ENCODE data around the gene CHPF2. TPM values are rescaled to one million over a fixed set of nuclear protein-coding genes. Genes with fewer than 3 reads are reported as not detected.

The CHPF2 gene
- polyA plus RNA-seq, 2 donors, result 10.8 to 13.6 TPM

GRCh38 chr7:151212626-151213025, 19.7 kb upstream of the CHPF2 start:
- 81 to 91% methylated on average over 5 of the region's 5 CpGs for WGBS, 2 donors
- H3K36me3 ChIP-seq (ENCODE audit: control insufficient read depth in 2 of 2, insufficient read depth in 2 of 2, low read length in 1 of 2), result peaks cover 2 to 29% of the 10 kb centered on the region in 2 donors
- no peaks in the 10 kb centered on the region for H3K9me3 ChIP-seq (ENCODE audit: control insufficient read depth in 2 of 2, insufficient read depth in 1 of 2, low read depth in 1 of 2, low read length in 1 of 2)

GRCh38 chr7:151213826-151214225, 18.5 kb upstream of the CHPF2 start:
- Histone ChIP-seq H3K27me3 (ENCODE audit: control insufficient read depth in 1 of 2, insufficient read depth in 2 of 2, low read length in 2 of 2) (no peaks in the 10 kb centered on the region), H3K4me3 (ENCODE audit: low read depth in 1 of 2, low read length in 2 of 2) (no peak overlapping the region), H3K9me3 (ENCODE audit: control insufficient read depth in 2 of 2, insufficient read depth in 1 of 2, low read depth in 1 of 2, low read length in 1 of 2) (no peaks in the 10 kb centered on the region), H3K4me1 (ENCODE audit: control insufficient read depth in 2 of 2, insufficient read depth in 2 of 2, low read length in 1 of 2) (no peaks in the 10 kb centered on the region), H3K36me3 (ENCODE audit: control insufficient read depth in 2 of 2, insufficient read depth in 2 of 2, low read length in 1 of 2) (peaks cover 8 to 41% of the 10 kb centered on the region in 2 donors), H3K27ac (ENCODE audit: low read depth in 2 of 2, low read length in 1 of 2) (no peak overlapping the region)
- 82 to 89% methylated on average over 3 of the region's 3 CpGs for WGBS, 2 donors

More at GRCh38 chr7:151212626-151213025, 19.7 kb upstream of the CHPF2 start:
- Histone ChIP-seq H3K27me3 (ENCODE audit: control insufficient read depth in 1 of 2, insufficient read depth in 2 of 2, low read length in 2 of 2) (no peaks in the 10 kb centered on the region), H3K4me1 (ENCODE audit: control insufficient read depth in 2 of 2, insufficient read depth in 2 of 2, low read length in 1 of 2) (no peaks in the 10 kb centered on the region), H3K4me3 (ENCODE audit: low read depth in 1 of 2, low read length in 2 of 2) (no peak overlapping the region), H3K27ac (ENCODE audit: low read depth in 2 of 2, low read length in 1 of 2) (no peak overlapping the region)

GRCh38 chr7:151215396-151215795, 16.9 kb upstream of the CHPF2 start:
- WGBS, 2 donors, result 90 to 95% methylated on average over 5 of the region's 5 CpGs
- no peaks in the 10 kb centered on the region for H3K4me1 ChIP-seq (ENCODE audit: control insufficient read depth in 2 of 2, insufficient read depth in 2 of 2, low read length in 1 of 2)
- H3K36me3 ChIP-seq (ENCODE audit: control insufficient read depth in 2 of 2, insufficient read depth in 2 of 2, low read length in 1 of 2), result peaks cover 11 to 47% of the 10 kb centered on the region in 2 donors
- no peak overlapping the region for H3K27ac ChIP-seq (ENCODE audit: low read depth in 2 of 2, low read length in 1 of 2)
- H3K4me3 ChIP-seq (ENCODE audit: low read depth in 1 of 2, low read length in 2 of 2), result no peak overlapping the region
- H3K27me3 ChIP-seq (ENCODE audit: control insufficient read depth in 1 of 2, insufficient read depth in 2 of 2, low read length in 2 of 2), result no peaks in the 10 kb centered on the region
- no peaks in the 10 kb centered on the region for H3K9me3 ChIP-seq (ENCODE audit: control insufficient read depth in 2 of 2, insufficient read depth in 1 of 2, low read depth in 1 of 2, low read length in 1 of 2)

- no peak overlapping the region for H3K4me3 ChIP-seq (ENCODE audit: low read depth in 1 of 2, low read length in 2 of 2)
- H3K36me3 ChIP-seq (ENCODE audit: control insufficient read depth in 2 of 2, insufficient read depth in 2 of 2, low read length in 1 of 2), result peaks cover 17 to 56% of the 10 kb centered on the region in 2 donors
- 95 to 97% methylated on average over 9 of the region's 9 CpGs for WGBS, 2 donors
- H3K9me3 ChIP-seq (ENCODE audit: control insufficient read depth in 2 of 2, insufficient read depth in 1 of 2, low read depth in 1 of 2, low read length in 1 of 2), result no peaks in the 10 kb centered on the region
- H3K27ac ChIP-seq (ENCODE audit: low read depth in 2 of 2, low read length in 1 of 2), result no peak overlapping the region
- H3K27me3 ChIP-seq (ENCODE audit: control insufficient read depth in 1 of 2, insufficient read depth in 2 of 2, low read length in 2 of 2), result no peaks in the 10 kb centered on the region
- no peaks in the 10 kb centered on the region for H3K4me1 ChIP-seq (ENCODE audit: control insufficient read depth in 2 of 2, insufficient read depth in 2 of 2, low read length in 1 of 2)
Measured at GRCh38 chr7:151218170-151218569, 14.1 kb upstream of the CHPF2 start.

- Histone ChIP-seq H3K27ac (ENCODE audit: low read depth in 2 of 2, low read length in 1 of 2) (no peak overlapping the region), H3K4me3 (ENCODE audit: low read depth in 1 of 2, low read length in 2 of 2) (no peak overlapping the region), H3K4me1 (ENCODE audit: control insufficient read depth in 2 of 2, insufficient read depth in 2 of 2, low read length in 1 of 2) (peaks cover 0 to 7% of the 10 kb centered on the region in 2 donors), H3K36me3 (ENCODE audit: control insufficient read depth in 2 of 2, insufficient read depth in 2 of 2, low read length in 1 of 2) (peaks cover 10 to 30% of the 10 kb centered on the region in 2 donors), H3K9me3 (ENCODE audit: control insufficient read depth in 2 of 2, insufficient read depth in 1 of 2, low read depth in 1 of 2, low read length in 1 of 2) (no peaks in the 10 kb centered on the region), H3K27me3 (ENCODE audit: control insufficient read depth in 1 of 2, insufficient read depth in 2 of 2, low read length in 2 of 2) (no peaks in the 10 kb centered on the region)
- WGBS, 2 donors, result 92 to 93% methylated on average over 14 of the region's 14 CpGs
Measured at GRCh38 chr7:151223728-151224127, 8.6 kb upstream of the CHPF2 start.

- peak overlapping the region; percentile 71 to 78 for H3K4me3 ChIP-seq (ENCODE audit: low read depth in 1 of 2, low read length in 2 of 2)
- H3K9me3 ChIP-seq (ENCODE audit: control insufficient read depth in 2 of 2, insufficient read depth in 1 of 2, low read depth in 1 of 2, low read length in 1 of 2), result no peaks in the 10 kb centered on the region
- no peak overlapping the region for H3K27ac ChIP-seq (ENCODE audit: low read depth in 2 of 2, low read length in 1 of 2)
- WGBS, 2 donors, result 58 to 59% methylated on average over 8 of the region's 8 CpGs
- peaks cover 0 to 7% of the 10 kb centered on the region in 2 donors for H3K4me1 ChIP-seq (ENCODE audit: control insufficient read depth in 2 of 2, insufficient read depth in 2 of 2, low read length in 1 of 2)
- peaks cover 5 to 21% of the 10 kb centered on the region in 2 donors for H3K36me3 ChIP-seq (ENCODE audit: control insufficient read depth in 2 of 2, insufficient read depth in 2 of 2, low read length in 1 of 2)
- H3K27me3 ChIP-seq (ENCODE audit: control insufficient read depth in 1 of 2, insufficient read depth in 2 of 2, low read length in 2 of 2), result no peaks in the 10 kb centered on the region
Measured at GRCh38 chr7:151225948-151226510, 6.3 kb upstream of the CHPF2 start.

GRCh38 chr7:151226560-151226874, 5.8 kb upstream of the CHPF2 start:
- Histone ChIP-seq H3K4me1 (ENCODE audit: control insufficient read depth in 2 of 2, insufficient read depth in 2 of 2, low read length in 1 of 2) (peaks cover 0 to 8% of the 10 kb centered on the region in 2 donors), H3K27ac (ENCODE audit: low read depth in 2 of 2, low read length in 1 of 2) (peak overlapping the region; percentile 65 to 66), H3K4me3 (ENCODE audit: low read depth in 1 of 2, low read length in 2 of 2) (peak overlapping the region; percentile 71 to 78), H3K9me3 (ENCODE audit: control insufficient read depth in 2 of 2, insufficient read depth in 1 of 2, low read depth in 1 of 2, low read length in 1 of 2) (no peaks in the 10 kb centered on the region), H3K27me3 (ENCODE audit: control insufficient read depth in 1 of 2, insufficient read depth in 2 of 2, low read length in 2 of 2) (no peaks in the 10 kb centered on the region), H3K36me3 (ENCODE audit: control insufficient read depth in 2 of 2, insufficient read depth in 2 of 2, low read length in 1 of 2) (peaks cover 5 to 20% of the 10 kb centered on the region in 2 donors)
- WGBS, 2 donors, result 2 to 3% methylated on average over 15 of the region's 15 CpGs

- peaks cover 0 to 12% of the 10 kb centered on the region in 2 donors for H3K4me1 ChIP-seq (ENCODE audit: control insufficient read depth in 2 of 2, insufficient read depth in 2 of 2, low read length in 1 of 2)
- no peaks in the 10 kb centered on the region for H3K27me3 ChIP-seq (ENCODE audit: control insufficient read depth in 1 of 2, insufficient read depth in 2 of 2, low read length in 2 of 2)
- H3K27ac ChIP-seq (ENCODE audit: low read depth in 2 of 2, low read length in 1 of 2), result peak within 1 kb of the TSS; percentile 67 to 87
- peaks cover 5 to 18% of the 10 kb centered on the region in 2 donors for H3K36me3 ChIP-seq (ENCODE audit: control insufficient read depth in 2 of 2, insufficient read depth in 2 of 2, low read length in 1 of 2)
- H3K9me3 ChIP-seq (ENCODE audit: control insufficient read depth in 2 of 2, insufficient read depth in 1 of 2, low read depth in 1 of 2, low read length in 1 of 2), result no peaks in the 10 kb centered on the region
- peak within 1 kb of the TSS; percentile 71 to 78 for H3K4me3 ChIP-seq (ENCODE audit: low read depth in 1 of 2, low read length in 2 of 2)
- WGBS, 2 donors, result 0% methylated on average over 68 of the region's 68 CpGs
Measured at GRCh38 chr7:151226875-151227782, 5.2 kb upstream of the CHPF2 start, which contains the start of gene ABCF2. Gene ABCF2, minus strand, starts transcription at chr7:151227205. Its CDS starts 747 bp downstream, at chr7:151226458.

- Histone ChIP-seq H3K4me1 (ENCODE audit: control insufficient read depth in 2 of 2, insufficient read depth in 2 of 2, low read length in 1 of 2) (peaks cover under 1 to 15% of the 10 kb centered on the region in 2 donors), H3K4me3 (ENCODE audit: low read depth in 1 of 2, low read length in 2 of 2) (peak overlapping the region in 1 of 2 donors; percentile 71), H3K36me3 (ENCODE audit: control insufficient read depth in 2 of 2, insufficient read depth in 2 of 2, low read length in 1 of 2) (peaks cover 0 to 14% of the 10 kb centered on the region in 2 donors), H3K27ac (ENCODE audit: low read depth in 2 of 2, low read length in 1 of 2) (peak overlapping the region in 1 of 2 donors; percentile 67), H3K27me3 (ENCODE audit: control insufficient read depth in 1 of 2, insufficient read depth in 2 of 2, low read length in 2 of 2) (no peaks in the 10 kb centered on the region), H3K9me3 (ENCODE audit: control insufficient read depth in 2 of 2, insufficient read depth in 1 of 2, low read depth in 1 of 2, low read length in 1 of 2) (no peaks in the 10 kb centered on the region)
- WGBS, 2 donors, result 53 to 56% methylated on average over 10 of the region's 10 CpGs
Measured at GRCh38 chr7:151228024-151228866, 4.0 kb upstream of the CHPF2 start.
